DND-41 (cell line): ENCODE measurements around the gene TTC5.
A peak's percentile ranks its signal among the peaks of the same experiment; 100 is the strongest.
"Not testable (repeated sequence)": the region's sequence is repeated elsewhere in the genome, so short reads cannot be mapped to it uniquely, and the experiment has no call there.

Experiments
- ATAC-seq: fragments of 200-7000 bp; cut with Tn5 transposase; 3 replicates; pipeline ENCODE4 v1.9.1; 2021; ENCODE audit warnings: low read depth; ENCODE audit not compliant: insufficient read depth
- DNase-seq: peaks from one replicate; pipeline ENCODE4 v3.0.0-alpha.2; 2020
- H2AFZ ChIP-seq: 2 replicates; pipeline ENCODE4 v1.6.0; 2012; ENCODE audit warnings: low read depth, low read length
- H3K27ac ChIP-seq: 2 replicates; pipeline ENCODE4 v1.5.1; 2012; ENCODE audit warnings: low read length, inconsistent platforms
- H3K27me3 ChIP-seq: fragments of 200-600 bp; sonication (generic); 2 replicates; pipeline ENCODE4 v1.6.0; 2012; ENCODE audit warnings: low read length, mild to moderate bottlenecking, inconsistent platforms; ENCODE audit not compliant: insufficient read depth, poor library complexity
- H3K36me3 ChIP-seq: 2 replicates; pipeline ENCODE4 v1.5.1; 2012; ENCODE audit warnings: low read length, inconsistent platforms; ENCODE audit not compliant: insufficient read depth
- H3K4me1 ChIP-seq: 2 replicates; pipeline ENCODE4 v1.5.1; 2012; ENCODE audit warnings: mild to moderate bottlenecking, low read length; ENCODE audit not compliant: insufficient read depth
- H3K4me2 ChIP-seq: 2 replicates; pipeline ENCODE4 v1.6.0; 2012; ENCODE audit warnings: mild to moderate bottlenecking, moderate library complexity, low read length, inconsistent platforms; ENCODE audit not compliant: insufficient read depth
- H3K4me3 ChIP-seq, 2 experiments: fragments of 200-600 bp in 1 of 2; shearing (Covaris generic) in 1 of 2; 2 replicates each; pipeline ENCODE4 v1.5.1; 2012 to 2016; ENCODE audit warnings: inconsistent platforms in 2 of 2, low read length in 2 of 2, mild to moderate bottlenecking in 2 of 2, low read depth in 1 of 2, moderate library complexity in 1 of 2
- H3K79me2 ChIP-seq: 2 replicates; pipeline ENCODE4 v1.6.0; 2012; ENCODE audit warnings: low read length, inconsistent platforms; ENCODE audit not compliant: insufficient read depth
- H3K9ac ChIP-seq: 2 replicates; pipeline ENCODE4 v1.6.0; 2012; ENCODE audit warnings: low read depth, mild to moderate bottlenecking, inconsistent platforms, low read length, moderate library complexity
- H3K9me3 ChIP-seq: 2 replicates; pipeline ENCODE4 v1.5.1; 2012; ENCODE audit warnings: low read length, moderate library complexity, mild to moderate bottlenecking, inconsistent platforms; ENCODE audit not compliant: insufficient read depth, severe bottlenecking
- H4K20me1 ChIP-seq: 2 replicates; pipeline ENCODE4 v1.6.0; 2012; ENCODE audit warnings: low read length; ENCODE audit not compliant: insufficient read depth
- EZH2 ChIP-seq: IDR thresholded peaks from 3 replicates; pipeline ENCODE4 v1.6.1; 2012; ENCODE audit warnings: borderline replicate concordance, low read depth, mild to moderate bottlenecking, moderate library complexity, low read length, inconsistent platforms; ENCODE audit not compliant: severe bottlenecking
- TF ChIP-seq, protein P1 (sequence below): IDR thresholded peaks from 2 replicates; pipeline ENCODE4 v1.5.1; 2012; ENCODE audit warnings: borderline replicate concordance, low read length, moderate library complexity, mild to moderate bottlenecking; ENCODE audit not compliant: poor library complexity, severe bottlenecking; ENCODE audit errors: extremely low read depth

TTC5 gene

DNA sequence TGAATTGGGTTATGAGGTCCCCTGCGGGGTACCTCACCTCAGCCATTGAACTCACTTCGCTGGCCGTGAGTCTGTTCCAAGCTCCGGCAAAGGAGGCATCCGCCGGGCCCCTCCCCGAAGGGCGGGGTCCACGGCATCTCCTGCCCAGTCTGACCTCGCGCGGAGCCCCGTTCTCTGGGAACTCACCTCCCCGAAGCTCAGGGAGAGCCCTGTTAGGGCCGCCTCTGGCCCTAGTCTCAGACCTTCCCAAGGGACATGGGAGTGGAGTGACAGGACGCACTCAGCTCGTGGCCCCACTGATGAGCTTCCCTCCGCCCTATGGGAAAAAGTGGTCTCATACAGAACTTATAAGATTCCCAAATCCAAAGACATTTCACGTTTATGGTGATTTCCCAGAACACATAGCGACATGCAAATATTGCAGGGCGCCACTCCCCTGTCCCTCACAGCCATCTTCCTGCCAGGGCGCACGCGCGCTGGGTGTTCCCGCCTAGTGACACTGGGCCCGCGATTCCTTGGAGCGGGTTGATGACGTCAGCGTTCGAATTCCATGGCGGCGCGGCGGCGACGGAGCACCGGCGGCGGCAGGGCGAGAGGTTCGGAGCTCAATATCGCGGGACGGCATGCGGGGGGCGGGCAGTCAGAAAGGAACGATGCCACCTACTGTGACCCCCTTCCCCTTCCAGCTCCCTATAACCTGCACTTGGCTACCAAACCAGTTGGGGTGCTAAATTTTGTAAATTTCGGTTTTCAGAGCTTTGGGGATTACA lies 37.5 kb upstream of the TTC5 start, which contains the start of gene PARP2:
Gene PARP2 (plus strand): TSS at position 544 of the 770 bp plus-strand sequence. CDS start 7 bp downstream, at position 551.
- peaks cover 31% of the 10 kb centered on the region for H3K36me3 ChIP-seq
- H4K20me1 ChIP-seq = no peaks in the 10 kb centered on the region
- no peak for TF ChIP-seq EZH2
- TF ChIP-seq, protein P1, sequence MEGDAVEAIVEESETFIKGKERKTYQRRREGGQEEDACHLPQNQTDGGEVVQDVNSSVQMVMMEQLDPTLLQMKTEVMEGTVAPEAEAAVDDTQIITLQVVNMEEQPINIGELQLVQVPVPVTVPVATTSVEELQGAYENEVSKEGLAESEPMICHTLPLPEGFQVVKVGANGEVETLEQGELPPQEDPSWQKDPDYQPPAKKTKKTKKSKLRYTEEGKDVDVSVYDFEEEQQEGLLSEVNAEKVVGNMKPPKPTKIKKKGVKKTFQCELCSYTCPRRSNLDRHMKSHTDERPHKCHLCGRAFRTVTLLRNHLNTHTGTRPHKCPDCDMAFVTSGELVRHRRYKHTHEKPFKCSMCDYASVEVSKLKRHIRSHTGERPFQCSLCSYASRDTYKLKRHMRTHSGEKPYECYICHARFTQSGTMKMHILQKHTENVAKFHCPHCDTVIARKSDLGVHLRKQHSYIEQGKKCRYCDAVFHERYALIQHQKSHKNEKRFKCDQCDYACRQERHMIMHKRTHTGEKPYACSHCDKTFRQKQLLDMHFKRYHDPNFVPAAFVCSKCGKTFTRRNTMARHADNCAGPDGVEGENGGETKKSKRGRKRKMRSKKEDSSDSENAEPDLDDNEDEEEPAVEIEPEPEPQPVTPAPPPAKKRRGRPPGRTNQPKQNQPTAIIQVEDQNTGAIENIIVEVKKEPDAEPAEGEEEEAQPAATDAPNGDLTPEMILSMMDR = no peak
- H3K4me1 ChIP-seq = peaks cover 29% of the 10 kb centered on the region
- peak within 1 kb of the TSS; percentile 87 for H2AFZ ChIP-seq
- peak within 1 kb of the TSS; percentile 75 for H3K4me2 ChIP-seq
- peak; percentile 94 for ATAC-seq
- peak within 1 kb of the TSS; percentile 84 for H3K27ac ChIP-seq
- DNase-seq = peak; percentile 99
- H3K4me3 ChIP-seq = peak within 1 kb of the TSS; percentile 59 to 68; a peak in 3 of 4 replicates
- H3K27me3 ChIP-seq = peaks cover 2% of the 10 kb centered on the region
- H3K9ac ChIP-seq = peak within 1 kb of the TSS; percentile 66
- H3K79me2 ChIP-seq = peaks cover 22% of the 10 kb centered on the region
- H3K9me3 ChIP-seq = no peaks in the 10 kb centered on the region

DNA sequence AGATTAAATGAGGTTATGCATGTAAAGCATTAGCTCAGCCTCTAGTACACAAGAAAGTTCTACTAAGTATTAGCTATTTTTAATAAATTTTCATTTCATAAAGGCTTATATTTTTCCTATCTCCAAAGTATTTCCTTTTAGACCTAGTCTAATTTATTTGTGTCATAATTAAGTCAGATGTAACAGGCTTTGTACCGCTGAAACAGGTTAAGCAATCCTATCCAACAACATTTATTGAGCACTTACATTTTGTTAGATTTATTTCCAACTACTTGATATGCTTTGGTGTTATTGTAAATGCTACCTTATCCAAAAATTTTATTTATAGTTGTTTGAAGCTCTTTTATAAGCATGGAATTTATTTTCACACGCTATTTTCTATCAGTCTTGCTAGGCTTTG lies 35.9 kb upstream of the TTC5 start:
- peak overlapping the region; percentile 87 for H2AFZ ChIP-seq
- H3K9me3 ChIP-seq = no peaks in the 10 kb centered on the region
- TF ChIP-seq, protein P1 = no peak
- no peak for TF ChIP-seq EZH2
- H3K36me3 ChIP-seq = peaks cover 19% of the 10 kb centered on the region
- peaks cover 6% of the 10 kb centered on the region for H3K27me3 ChIP-seq
- H3K4me2 ChIP-seq = peak overlapping the region; percentile 74
- ATAC-seq = no peak
- peak overlapping the region; percentile 59 to 68; a peak in 2 of 4 replicates for H3K4me3 ChIP-seq
- H4K20me1 ChIP-seq = no peaks in the 10 kb centered on the region
- H3K79me2 ChIP-seq = peaks cover 22% of the 10 kb centered on the region
- H3K27ac ChIP-seq = 0 out of 2 replicates have a peak overlapping the region, but pooled peaks have one; percentile 84
- no peak for DNase-seq
- H3K9ac ChIP-seq = peak overlapping the region; percentile 66
- H3K4me1 ChIP-seq = peaks cover 29% of the 10 kb centered on the region

DNA sequence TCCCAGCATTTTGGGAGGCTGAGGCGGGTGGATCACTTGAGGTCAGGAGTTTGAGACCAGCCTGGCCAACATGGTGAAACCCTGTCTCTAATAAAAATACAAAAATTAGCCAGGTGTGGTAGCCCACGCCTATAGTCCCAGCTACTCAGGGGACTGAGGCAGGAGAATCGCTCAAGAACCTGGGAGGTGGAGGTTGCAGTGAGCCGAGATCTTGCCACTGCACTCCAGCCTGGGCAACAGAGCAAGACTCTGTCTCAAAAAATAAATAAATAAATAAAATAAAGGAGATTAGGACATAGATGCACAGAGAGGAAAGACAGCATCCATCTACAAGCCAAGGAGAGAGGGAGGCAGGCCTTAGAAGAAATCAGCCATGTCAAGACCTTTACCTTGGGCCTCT lies 35.3 kb upstream of the TTC5 start:
- H3K4me3 ChIP-seq, H2AFZ ChIP-seq, H3K9me3 ChIP-seq, H4K20me1 ChIP-seq, H3K4me2 ChIP-seq, ATAC-seq, H3K27me3 ChIP-seq, DNase-seq, H3K9ac ChIP-seq, H3K27ac ChIP-seq: not testable (repeated sequence)
- peaks cover 29% of the 10 kb centered on the region for H3K4me1 ChIP-seq
- H3K36me3 ChIP-seq = peaks cover 13% of the 10 kb centered on the region
- peaks cover 22% of the 10 kb centered on the region for H3K79me2 ChIP-seq

DNA sequence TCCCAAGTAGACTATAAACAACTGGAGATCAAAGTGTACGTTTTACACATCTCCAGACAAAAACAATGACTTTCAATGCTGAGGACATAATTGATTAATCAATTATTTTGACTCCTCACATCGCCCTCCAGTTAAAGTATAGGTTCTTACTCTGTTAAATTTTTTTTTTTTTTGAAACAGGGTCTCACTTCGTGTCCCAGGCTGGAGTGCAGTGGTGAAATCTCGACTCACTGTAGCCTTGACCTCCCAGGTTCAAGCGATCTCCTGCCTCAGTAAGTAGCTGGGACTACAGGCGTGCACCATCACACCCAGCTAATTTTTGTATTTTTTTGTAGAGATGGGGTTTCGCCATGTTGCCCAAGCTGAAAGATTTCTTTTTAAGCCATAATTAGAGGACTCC lies 28.3 kb upstream of the TTC5 start:
- Histone ChIP-seq H3K27me3 (peaks cover 5% of the 10 kb centered on the region), H3K36me3 (peaks cover 2% of the 10 kb centered on the region; the same call in 1 of the 2 replicates), H2AFZ (0 out of 2 replicates have a peak overlapping the region, but pooled peaks have one; percentile 16), H3K4me2 (peak overlapping the region; percentile 90), H3K4me3 (no peak overlapping the region; a peak in 2 of 4 replicates), H4K20me1 (peaks cover 4% of the 10 kb centered on the region; the same call in 1 of the 2 replicates), H3K79me2 (peaks cover 49% of the 10 kb centered on the region), H3K9ac (peak overlapping the region; percentile 63; the same call in 1 of the 2 replicates), H3K27ac (no peak overlapping the region), H3K9me3 (no peaks in the 10 kb centered on the region), H3K4me1 (peaks cover 44% of the 10 kb centered on the region)
- DNase-seq = no peak
- ATAC-seq = no peak
- TF ChIP-seq, protein P1 = no peak
- TF ChIP-seq EZH2 = no peak
